Gastrocnemius medialis (tissue), 4 donors: ENCODE results near the gene HRC. TPM values are rescaled to one million over a fixed set of nuclear protein-coding genes. Genes with fewer than 3 reads are reported as not detected.

Source experiments
- ATAC-seq, 2 donors: fragments of 150-250 bp; one replicate each; pipeline ENCODE4 v1.9.1; 2016
- DNase-seq, 2 donors: peaks; one replicate each; pipeline ENCODE4 v3.0.0-alpha.2; 2019
- H3K27ac ChIP-seq, 4 donors: fragments of 200-600 bp; sonication (generic); 1 replicate in 1 of 4; 2 replicates in 3 of 4; pipeline ENCODE4 v1.5.1; 2016 to 2018; ENCODE audit warnings: mild to moderate bottlenecking in 2 of 4, moderate library complexity in 1 of 4
- H3K27me3 ChIP-seq, 3 donors: fragments of 200-600 bp; sonication (generic) in 2 of 3; 1 replicate in 1 of 3; 2 replicates in 2 of 3; pipeline versions ENCODE4 v1.5.1 to v1.6.0; 2016 to 2019; ENCODE audit warnings: mild to moderate bottlenecking in 1 of 3, moderate library complexity in 1 of 3
- H3K36me3 ChIP-seq, 2 donors: fragments of 200-600 bp; sonication (generic) in 1 of 2; one replicate each; pipeline ENCODE4 v1.5.1; 2017 to 2018
- H3K4me1 ChIP-seq, 2 donors: fragments of 200-600 bp; sonication (generic) in 1 of 2; one replicate each; pipeline ENCODE4 v1.5.1; 2016 to 2017; ENCODE audit warnings: mild to moderate bottlenecking in 2 of 2
- H3K4me3 ChIP-seq, 4 donors: fragments of 200-600 bp; sonication (generic) in 3 of 4; 1 replicate in 1 of 4; 2 replicates in 3 of 4; pipeline ENCODE4 v1.5.1; 2016 to 2019; ENCODE audit warnings: mild to moderate bottlenecking in 2 of 4
- H3K9me3 ChIP-seq, 3 donors: fragments of 200-600 bp; sonication (generic) in 2 of 3; 1 replicate in 1 of 3; 2 replicates in 2 of 3; pipeline ENCODE4 v1.5.1; 2016 to 2019
- POLR2A ChIP-seq, 2 donors: fragments of 450-650 bp; IDR thresholded peaks; one replicate each; pipeline ENCODE4 v1.6.1; 2017; ENCODE audit warnings: antibody characterized with exemption in 2 of 2, mild to moderate bottlenecking in 2 of 2, moderate library complexity in 2 of 2
- in situ Hi-C, 4 donors: fragments of 200-750 bp; cut with MboI; loops; one replicate each; pipeline versions ENCODE4 v1.15.0 to v1.8.0; 2017; ENCODE audit warnings: low sequenced_read_pairs in 4 of 4
- intact Hi-C: fragments of 100-400 bp; cut with DNase I; formaldehyde crosslinking; loops from one replicate; pipeline ENCODE4 v1.15.1; 2023; ENCODE audit warnings: low total_unique reads
- total RNA-seq, 4 donors: library from RNA; depleted of rRNA; stranded (reverse); fragments of >200 nt; gene quantifications; one replicate each; pipeline versions ENCODE4 v1.1.0 to v1.2.3, GENCODE V29; 2016
- TF ChIP-seq, protein P1 (sequence below), 5 experiments: fragments of 450-650 bp in 3 of 5; fragments of 200-600 bp in 2 of 5; sonication (generic) in 2 of 5; IDR thresholded peaks in 4 of 5; conservative IDR thresholded peaks in 1 of 5; 1 replicate in 4 of 5; 2 replicates in 1 of 5; pipeline ENCODE4 v1.5.1; 2016 to 2019; ENCODE audit warnings: antibody characterized with exemption in 5 of 5, mild to moderate bottlenecking in 3 of 5, moderate library complexity in 3 of 5

HRC gene
- total RNA-seq, 4 donors from 2014 or later, result 190 to 537 (median 300) TPM

DNA sequence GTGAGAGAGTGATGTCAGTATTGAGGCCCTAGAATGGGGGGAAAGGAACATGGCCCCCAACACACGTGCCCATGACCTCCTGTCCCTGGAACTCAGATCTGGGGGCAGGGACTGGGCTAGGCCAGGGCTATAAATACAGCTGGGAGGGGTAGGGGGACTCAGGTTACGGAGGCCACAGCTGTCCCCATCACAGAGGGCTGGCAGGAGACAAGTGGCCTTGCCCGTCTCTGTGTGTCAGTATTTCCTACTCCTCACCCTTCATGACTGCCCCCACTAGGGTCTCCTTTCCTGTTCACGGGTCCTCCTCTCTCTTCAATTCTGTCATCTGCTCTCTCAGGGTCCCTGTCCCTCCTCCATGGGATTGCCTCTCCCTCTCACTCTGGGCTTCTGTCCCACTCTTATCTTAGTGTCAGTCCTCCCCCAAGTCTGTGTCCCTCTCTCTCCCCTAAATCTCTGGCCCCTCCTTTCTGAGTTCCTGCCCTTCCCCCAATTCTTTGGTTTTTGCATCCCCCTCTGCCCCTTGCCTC, 687 bp upstream of the HRC start:
- peak overlapping the region; percentile 64 to 87 (median 83) for H3K4me3 ChIP-seq
- peak; percentile 66 to 70 for ATAC-seq
- TF ChIP-seq POLR2A (IDR thresholded peaks at IDR 0.05), result peak; percentile 78 to 88
- TF ChIP-seq, protein P1, sequence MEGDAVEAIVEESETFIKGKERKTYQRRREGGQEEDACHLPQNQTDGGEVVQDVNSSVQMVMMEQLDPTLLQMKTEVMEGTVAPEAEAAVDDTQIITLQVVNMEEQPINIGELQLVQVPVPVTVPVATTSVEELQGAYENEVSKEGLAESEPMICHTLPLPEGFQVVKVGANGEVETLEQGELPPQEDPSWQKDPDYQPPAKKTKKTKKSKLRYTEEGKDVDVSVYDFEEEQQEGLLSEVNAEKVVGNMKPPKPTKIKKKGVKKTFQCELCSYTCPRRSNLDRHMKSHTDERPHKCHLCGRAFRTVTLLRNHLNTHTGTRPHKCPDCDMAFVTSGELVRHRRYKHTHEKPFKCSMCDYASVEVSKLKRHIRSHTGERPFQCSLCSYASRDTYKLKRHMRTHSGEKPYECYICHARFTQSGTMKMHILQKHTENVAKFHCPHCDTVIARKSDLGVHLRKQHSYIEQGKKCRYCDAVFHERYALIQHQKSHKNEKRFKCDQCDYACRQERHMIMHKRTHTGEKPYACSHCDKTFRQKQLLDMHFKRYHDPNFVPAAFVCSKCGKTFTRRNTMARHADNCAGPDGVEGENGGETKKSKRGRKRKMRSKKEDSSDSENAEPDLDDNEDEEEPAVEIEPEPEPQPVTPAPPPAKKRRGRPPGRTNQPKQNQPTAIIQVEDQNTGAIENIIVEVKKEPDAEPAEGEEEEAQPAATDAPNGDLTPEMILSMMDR (IDR thresholded peaks at IDR 0.05 in 4 of 5, conservative IDR thresholded peaks at IDR 0.05 in 1 of 5), result no peak
- no peaks in the 10 kb centered on the region for H3K27me3 ChIP-seq
- DNase-seq, result peak; percentile 92 to 97
- intact Hi-C loops, result loop anchor here (5.0 kb wide), 1 partner anchor 41 kb away; no protein-coding TSS in a partner anchor
- in situ Hi-C loops, result loop anchor here in 1 of 4 donors (5.0 kb wide), 1 partner anchor 41 kb away; no protein-coding TSS in a partner anchor
- H3K27ac ChIP-seq, result peak overlapping the region; percentile 99 to 100 (median 99)
- H3K4me1 ChIP-seq, result peaks cover 26 to 54% of the 10 kb centered on the region in 2 donors
- H3K9me3 ChIP-seq, result no peaks in the 10 kb centered on the region
- no peaks in the 10 kb centered on the region for H3K36me3 ChIP-seq

DNA sequence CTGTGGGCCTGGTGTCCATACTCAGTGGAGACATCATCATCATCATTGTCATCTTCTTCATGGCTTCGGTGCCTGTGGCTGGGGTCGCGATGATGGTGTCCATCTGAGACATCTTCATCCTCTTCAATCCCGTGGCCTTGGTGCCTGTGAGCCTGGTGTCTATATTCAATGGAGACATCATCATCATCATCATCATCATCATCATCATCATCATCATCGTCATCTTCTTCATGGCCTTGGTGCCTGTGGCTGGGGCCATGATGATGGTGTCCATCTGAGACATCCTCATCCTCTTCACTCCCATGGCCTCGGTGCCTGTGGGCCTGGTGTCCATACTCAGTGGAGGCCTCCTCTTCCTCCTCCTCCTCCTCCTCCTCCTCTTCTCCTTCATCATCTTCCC, 917 bp downstream of the HRC start:
- DNase-seq (no peak), ATAC-seq (no peak)
- H3K27me3 ChIP-seq, result no peaks in the 10 kb centered on the region
- peak overlapping the region; percentile 99 to 100 (median 99) for H3K27ac ChIP-seq
- intact Hi-C loops (loop anchor here (5.0 kb wide), 1 partner anchor 517 kb away; the partner anchor contains the start of gene DBP), in situ Hi-C loops (no loop called here)
- no peaks in the 10 kb centered on the region for H3K36me3 ChIP-seq
- peak overlapping the region; percentile 64 to 87 (median 83) for H3K4me3 ChIP-seq
- H3K9me3 ChIP-seq, result no peaks in the 10 kb centered on the region
- H3K4me1 ChIP-seq, result peaks cover 25 to 54% of the 10 kb centered on the region in 2 donors
- TF ChIP-seq, protein P1 (IDR thresholded peaks at IDR 0.05 in 4 of 5, conservative IDR thresholded peaks at IDR 0.05 in 1 of 5), result no peak
- no peak for TF ChIP-seq POLR2A (IDR thresholded peaks at IDR 0.05)

DNA sequence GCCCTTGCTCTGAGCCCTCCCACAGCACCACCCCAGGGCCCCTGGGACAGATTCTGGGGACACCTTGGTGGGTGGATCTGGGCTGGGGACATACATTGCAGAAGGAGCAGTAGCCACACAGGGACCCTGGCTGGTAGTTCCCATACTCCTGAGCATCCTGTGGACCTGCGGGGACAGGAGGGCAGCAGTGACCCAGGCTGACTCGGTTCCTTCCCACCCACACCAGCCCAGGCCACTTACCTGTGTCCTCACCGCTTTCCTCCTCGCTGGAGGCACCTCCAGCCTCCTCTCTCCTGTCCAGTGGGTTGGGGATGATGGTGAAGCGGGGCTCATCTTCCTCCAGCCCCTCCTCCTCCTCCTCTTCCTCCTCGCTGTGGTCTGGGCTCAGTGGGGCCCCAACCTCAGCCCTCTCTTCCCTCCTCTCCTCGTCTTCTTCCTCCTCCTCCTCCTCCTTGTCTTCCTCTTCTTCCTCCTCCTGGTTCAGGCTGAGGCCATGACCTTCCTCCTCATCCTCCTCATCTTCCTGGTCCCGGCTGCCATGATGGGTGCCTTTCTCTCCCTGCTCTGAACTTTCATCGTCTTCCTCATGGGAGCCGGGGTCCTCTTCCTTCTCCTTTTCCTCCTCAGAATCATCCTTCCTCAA, 1.9 kb downstream of the HRC start:
- no peaks in the 10 kb centered on the region for H3K27me3 ChIP-seq

DNA sequence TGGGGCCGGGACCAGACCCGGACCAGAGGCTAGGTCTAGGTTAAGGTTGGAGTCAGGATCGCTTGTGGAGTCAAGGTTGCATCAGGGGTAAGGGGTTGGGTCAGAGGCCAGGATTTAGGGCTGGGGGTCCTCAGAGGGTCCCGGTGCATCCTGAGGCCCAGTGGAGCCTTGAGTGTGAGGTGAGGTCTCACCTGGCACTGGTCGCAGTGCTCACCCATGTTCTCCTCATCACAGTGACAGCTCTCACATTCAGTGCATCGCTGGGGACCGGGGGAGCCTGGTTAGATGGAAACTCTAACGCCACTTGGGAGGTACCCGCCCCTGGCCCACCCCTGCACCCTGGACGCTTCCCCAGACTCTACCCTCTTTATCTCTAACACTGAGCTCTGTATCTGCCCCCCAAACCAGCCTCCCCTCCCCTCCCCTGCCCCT, 3.1 kb downstream of the HRC start:
- TF ChIP-seq, protein P1 (IDR thresholded peaks at IDR 0.05 in 4 of 5, conservative IDR thresholded peaks at IDR 0.05 in 1 of 5), result no peak
- no peak for TF ChIP-seq POLR2A (IDR thresholded peaks at IDR 0.05)
- ATAC-seq (no peak), DNase-seq (no peak)
- Histone ChIP-seq H3K4me1 (peaks cover 18 to 54% of the 10 kb centered on the region in 2 donors), H3K27ac (peak overlapping the region; percentile 99 to 100 (median 99)), H3K4me3 (peak overlapping the region; percentile 64 to 87 (median 83)), H3K36me3 (no peaks in the 10 kb centered on the region), H3K9me3 (no peaks in the 10 kb centered on the region), H3K27me3 (no peaks in the 10 kb centered on the region)
- intact Hi-C loops (loop anchor here (5.0 kb wide), 1 partner anchor 515 kb away; the partner anchor contains the start of gene DBP), in situ Hi-C loops (no loop called here)

More for the DNA sequence above, 1.9 kb downstream of the HRC start:
- DNase-seq (no peak), ATAC-seq (no peak)
- in situ Hi-C loops (no loop called here), intact Hi-C loops (loop anchor here (5.0 kb wide), 1 partner anchor 516 kb away; the partner anchor contains the start of gene DBP)
- peak overlapping the region; percentile 64 to 87 (median 83) for H3K4me3 ChIP-seq
- no peaks in the 10 kb centered on the region for H3K9me3 ChIP-seq
- TF ChIP-seq, protein P1 (IDR thresholded peaks at IDR 0.05 in 4 of 5, conservative IDR thresholded peaks at IDR 0.05 in 1 of 5), result no peak
- no peak for TF ChIP-seq POLR2A (IDR thresholded peaks at IDR 0.05)
- peak overlapping the region; percentile 99 to 100 (median 99) for H3K27ac ChIP-seq
- H3K4me1 ChIP-seq, result peaks cover 18 to 54% of the 10 kb centered on the region in 2 donors
- H3K36me3 ChIP-seq, result no peaks in the 10 kb centered on the region
